ENCODE data around the gene TMPRSS9.
A peak's percentile ranks its signal among the peaks of the same experiment; 100 is the strongest.

The TMPRSS9 gene

GRCh38 chr19:2333807-2334211, 26.3 kb upstream of the TMPRSS9 start:
- TF ChIP-seq CTCF (conservative IDR thresholded peaks at IDR 0.05; ENCODE audit: low read depth, low read length), result peak; percentile 23
- no peak for DNase-seq (ENCODE audit: low read depth)
- no peak overlapping the region for H3K4me3 ChIP-seq (ENCODE audit: low read length)

- TF ChIP-seq CTCF (conservative IDR thresholded peaks at IDR 0.05; ENCODE audit: low read depth, low read length), result no peak
- no peak overlapping the region for H3K4me3 ChIP-seq (ENCODE audit: low read length)
- no peak for DNase-seq (ENCODE audit: low read depth)
Observed at GRCh38 chr19:2334426-2334825, 25.6 kb upstream of the TMPRSS9 start.

GRCh38 chr19:2334986-2335846, 24.8 kb upstream of the TMPRSS9 start:
- no peak for DNase-seq (ENCODE audit: low read depth)
- H3K4me3 ChIP-seq (ENCODE audit: low read length), result no peak overlapping the region
- TF ChIP-seq CTCF (conservative IDR thresholded peaks at IDR 0.05; ENCODE audit: low read depth, low read length), result no peak

GRCh38 chr19:2335848-2336247, 24.2 kb upstream of the TMPRSS9 start:
- H3K4me3 ChIP-seq (ENCODE audit: low read length), result no peak overlapping the region
- DNase-seq (ENCODE audit: low read depth), result no peak

GRCh38 chr19:2336528-2337328, 23.3 kb upstream of the TMPRSS9 start:
- no peak overlapping the region for H3K4me3 ChIP-seq (ENCODE audit: low read length)
- no peak for TF ChIP-seq CTCF (conservative IDR thresholded peaks at IDR 0.05; ENCODE audit: low read depth, low read length)
- no peak for DNase-seq (ENCODE audit: low read depth)

More at GRCh38 chr19:2335848-2336247, 24.2 kb upstream of the TMPRSS9 start:
- no peak for TF ChIP-seq CTCF (conservative IDR thresholded peaks at IDR 0.05; ENCODE audit: low read depth, low read length)

GRCh38 chr19:2337329-2337707, 22.7 kb upstream of the TMPRSS9 start:
- no peak overlapping the region for H3K4me3 ChIP-seq (ENCODE audit: low read length)
- peak; percentile 82 for DNase-seq (ENCODE audit: low read depth)
- peak; percentile 57 for TF ChIP-seq CTCF (conservative IDR thresholded peaks at IDR 0.05; ENCODE audit: low read depth, low read length)
